ENCODE measurements around the gene SMAGP. TPM values are rescaled to one million over a fixed set of nuclear protein-coding genes. Genes with fewer than 3 reads are reported as not detected.

Gene SMAGP
- total RNA-seq, 3 donors from 2014 or later, result 5.8 to 16.1 (median 15.5) TPM

DNA sequence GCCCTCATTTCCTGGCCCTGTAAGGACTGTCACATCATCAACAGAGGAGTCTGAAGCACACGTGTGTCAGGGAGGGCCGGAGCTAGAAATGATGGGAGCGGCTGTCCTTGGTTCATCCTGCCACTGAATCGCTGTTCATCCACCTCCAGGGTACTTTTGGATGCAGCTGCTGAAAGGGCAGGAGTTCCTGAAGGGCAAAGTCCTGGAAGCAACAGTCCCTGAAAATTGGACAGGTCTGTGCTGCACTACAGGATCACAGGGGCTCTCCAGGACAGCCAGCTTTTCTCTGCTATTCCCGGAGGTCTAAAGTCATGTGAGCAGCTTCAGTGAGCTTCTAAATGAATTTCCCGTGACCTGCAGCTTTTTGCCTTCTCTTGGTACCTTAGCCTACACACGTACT is 70.1 kb downstream of the SMAGP start:
- no peak for DNase-seq (ENCODE audit: low spot score in 2 of 2)
- H3K4me3 ChIP-seq, result no peak overlapping the region
- H3K4me1 ChIP-seq, result no peaks in the 10 kb centered on the region
- no peaks in the 10 kb centered on the region for H3K9me3 ChIP-seq
- no peak for TF ChIP-seq POLR2AphosphoS5 (IDR thresholded peaks at IDR 0.05)
- TF ChIP-seq, protein P1, sequence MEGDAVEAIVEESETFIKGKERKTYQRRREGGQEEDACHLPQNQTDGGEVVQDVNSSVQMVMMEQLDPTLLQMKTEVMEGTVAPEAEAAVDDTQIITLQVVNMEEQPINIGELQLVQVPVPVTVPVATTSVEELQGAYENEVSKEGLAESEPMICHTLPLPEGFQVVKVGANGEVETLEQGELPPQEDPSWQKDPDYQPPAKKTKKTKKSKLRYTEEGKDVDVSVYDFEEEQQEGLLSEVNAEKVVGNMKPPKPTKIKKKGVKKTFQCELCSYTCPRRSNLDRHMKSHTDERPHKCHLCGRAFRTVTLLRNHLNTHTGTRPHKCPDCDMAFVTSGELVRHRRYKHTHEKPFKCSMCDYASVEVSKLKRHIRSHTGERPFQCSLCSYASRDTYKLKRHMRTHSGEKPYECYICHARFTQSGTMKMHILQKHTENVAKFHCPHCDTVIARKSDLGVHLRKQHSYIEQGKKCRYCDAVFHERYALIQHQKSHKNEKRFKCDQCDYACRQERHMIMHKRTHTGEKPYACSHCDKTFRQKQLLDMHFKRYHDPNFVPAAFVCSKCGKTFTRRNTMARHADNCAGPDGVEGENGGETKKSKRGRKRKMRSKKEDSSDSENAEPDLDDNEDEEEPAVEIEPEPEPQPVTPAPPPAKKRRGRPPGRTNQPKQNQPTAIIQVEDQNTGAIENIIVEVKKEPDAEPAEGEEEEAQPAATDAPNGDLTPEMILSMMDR (IDR thresholded peaks at IDR 0.05), result no peak
- TF ChIP-seq POLR2A (IDR thresholded peaks at IDR 0.05), result no peak
- peaks cover 7% of the 10 kb centered on the region for H3K36me3 ChIP-seq
- intact Hi-C loops (cut with DNase I; ENCODE audit: low total_unique reads), result no loop called here
- H3K27me3 ChIP-seq, result no peaks in the 10 kb centered on the region
- no peak overlapping the region for H3K27ac ChIP-seq

DNA sequence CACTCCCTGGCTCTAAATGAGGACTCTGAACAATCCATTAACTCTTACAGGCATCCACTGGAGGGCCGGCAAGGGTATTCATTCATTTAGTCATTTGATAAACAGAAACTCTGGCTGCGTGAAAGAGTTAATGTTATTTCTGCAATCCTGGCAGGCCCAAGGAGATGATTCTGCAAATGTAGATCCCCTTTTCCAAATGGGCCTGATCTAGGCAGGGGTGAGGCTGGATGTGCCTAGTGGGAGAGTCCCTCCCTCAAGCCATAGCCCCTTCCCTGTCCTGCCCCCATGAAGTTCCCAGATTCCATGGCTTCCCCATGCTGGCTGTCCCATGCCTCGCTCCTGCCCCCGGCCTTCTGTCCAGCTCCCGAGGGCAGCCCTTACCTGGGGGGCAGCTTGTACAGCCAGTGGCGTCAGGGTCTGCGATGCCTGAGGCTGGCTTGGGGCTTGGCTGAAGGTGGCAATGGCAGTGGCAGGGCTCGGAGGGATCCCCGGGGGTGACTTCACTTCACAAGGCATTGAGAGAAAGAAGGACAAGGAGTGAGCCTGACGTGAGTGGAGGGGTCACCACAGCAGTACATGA is 70.8 kb downstream of the SMAGP start:
- intact Hi-C loops (cut with DNase I; ENCODE audit: low total_unique reads), result no loop called here
- Histone ChIP-seq H3K27ac (no peak overlapping the region), H3K36me3 (peaks cover 7% of the 10 kb centered on the region), H3K4me3 (no peak overlapping the region), H3K4me1 (no peaks in the 10 kb centered on the region), H3K9me3 (no peaks in the 10 kb centered on the region), H3K27me3 (no peaks in the 10 kb centered on the region)
- TF ChIP-seq, protein P1 (IDR thresholded peaks at IDR 0.05), result no peak
- TF ChIP-seq POLR2A (IDR thresholded peaks at IDR 0.05) (no peak), POLR2AphosphoS5 (IDR thresholded peaks at IDR 0.05) (no peak)
- no peak for DNase-seq (ENCODE audit: low spot score in 2 of 2)

DNA sequence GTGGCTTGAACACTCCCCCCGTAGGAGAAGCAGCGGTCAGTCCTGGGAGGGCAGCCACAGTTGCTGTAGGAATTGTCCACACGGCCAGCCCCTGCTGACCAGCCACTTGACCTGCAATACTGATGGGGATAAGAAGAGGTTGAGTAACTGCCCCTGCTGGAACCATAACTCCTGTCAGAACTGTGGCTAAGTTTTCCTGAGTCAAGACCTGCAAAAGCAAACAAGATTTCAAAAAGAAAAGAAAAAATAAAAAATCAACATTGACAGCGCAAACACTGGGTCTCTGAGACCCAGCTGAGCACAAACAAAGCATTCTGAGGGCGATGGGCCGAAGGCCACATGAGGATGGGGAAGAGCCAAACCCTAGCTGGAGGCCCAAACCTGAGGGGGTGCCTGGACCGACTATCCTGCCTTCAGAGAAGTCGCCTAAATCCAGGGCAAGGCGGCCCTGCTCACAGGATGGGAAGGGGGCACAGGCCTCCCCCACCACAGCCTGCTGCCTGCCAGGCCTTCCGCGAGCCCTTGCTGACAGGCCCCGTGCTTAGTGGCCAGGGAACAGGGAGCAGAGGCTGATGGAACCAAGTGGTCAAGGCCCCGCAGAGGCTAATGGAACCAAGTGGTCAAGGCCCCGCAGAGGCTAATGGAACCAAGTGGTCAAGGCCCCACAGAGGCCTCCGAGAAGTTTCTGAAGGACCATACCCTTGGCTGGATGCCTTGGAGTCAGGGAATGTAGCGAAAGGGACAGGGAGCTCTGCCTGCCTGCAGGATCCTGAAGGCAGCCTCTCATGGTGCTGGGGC is 71.4 kb downstream of the SMAGP start:
- Histone ChIP-seq H3K4me3 (no peak overlapping the region), H3K9me3 (no peaks in the 10 kb centered on the region), H3K27me3 (no peaks in the 10 kb centered on the region), H3K4me1 (no peaks in the 10 kb centered on the region), H3K36me3 (peaks cover 7% of the 10 kb centered on the region), H3K27ac (no peak overlapping the region)
- intact Hi-C loops (cut with DNase I; ENCODE audit: low total_unique reads), result no loop called here
- TF ChIP-seq, protein P1 (IDR thresholded peaks at IDR 0.05), result no peak
- DNase-seq (ENCODE audit: low spot score in 2 of 2), result no peak

DNA sequence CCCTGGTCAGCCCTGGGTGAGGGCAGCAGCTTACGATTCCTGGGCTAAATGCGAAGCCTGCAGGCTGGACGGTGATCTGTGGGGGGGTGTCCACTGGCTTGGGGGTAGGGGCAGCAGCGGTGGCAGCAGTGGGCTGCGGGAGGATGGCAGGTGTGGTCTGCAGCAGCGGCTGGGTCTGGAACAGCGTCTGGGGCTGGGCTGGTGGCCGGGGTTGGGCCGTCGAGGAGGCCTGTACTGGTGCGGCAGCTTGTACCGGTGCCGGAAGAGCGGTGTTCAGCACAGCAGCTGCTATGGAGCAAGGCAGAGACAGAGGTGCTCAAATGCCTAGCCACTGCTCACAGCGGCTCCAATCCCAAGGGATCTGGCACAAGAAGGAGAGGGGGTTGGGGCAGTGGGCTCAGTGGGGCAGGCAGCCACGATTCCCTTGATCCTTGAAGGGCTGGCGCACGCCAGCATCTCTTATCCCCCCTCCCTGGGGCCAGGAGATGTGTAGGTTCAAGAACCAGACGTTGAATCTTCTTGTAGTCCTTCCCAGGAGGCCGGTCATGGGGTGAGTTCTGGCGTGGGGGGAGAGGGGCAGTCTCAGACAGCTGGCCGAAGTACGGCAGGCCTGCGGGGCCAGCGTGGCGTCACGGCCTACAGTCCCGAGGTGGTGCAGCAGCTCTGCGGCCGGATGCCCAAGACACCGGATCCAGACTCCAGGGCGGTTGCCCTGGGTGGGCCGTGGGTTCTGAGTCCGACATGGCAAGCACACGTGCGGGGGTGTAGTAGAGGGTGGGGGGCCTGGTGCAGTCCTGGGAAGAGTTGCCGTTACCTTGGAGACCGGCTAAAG is 72.3 kb downstream of the SMAGP start:
- H3K4me1 ChIP-seq, result no peaks in the 10 kb centered on the region
- intact Hi-C loops (cut with DNase I; ENCODE audit: low total_unique reads), result no loop called here
- TF ChIP-seq, protein P1 (IDR thresholded peaks at IDR 0.05), result no peak
- no peak for TF ChIP-seq POLR2A (IDR thresholded peaks at IDR 0.05)
- no peak for TF ChIP-seq POLR2AphosphoS5 (IDR thresholded peaks at IDR 0.05)
- no peaks in the 10 kb centered on the region for H3K27me3 ChIP-seq
- peaks cover 7% of the 10 kb centered on the region for H3K36me3 ChIP-seq
- no peak overlapping the region for H3K4me3 ChIP-seq
- H3K9me3 ChIP-seq, result no peaks in the 10 kb centered on the region
- DNase-seq (ENCODE audit: low spot score in 2 of 2), result no peak
- no peak overlapping the region for H3K27ac ChIP-seq

DNA sequence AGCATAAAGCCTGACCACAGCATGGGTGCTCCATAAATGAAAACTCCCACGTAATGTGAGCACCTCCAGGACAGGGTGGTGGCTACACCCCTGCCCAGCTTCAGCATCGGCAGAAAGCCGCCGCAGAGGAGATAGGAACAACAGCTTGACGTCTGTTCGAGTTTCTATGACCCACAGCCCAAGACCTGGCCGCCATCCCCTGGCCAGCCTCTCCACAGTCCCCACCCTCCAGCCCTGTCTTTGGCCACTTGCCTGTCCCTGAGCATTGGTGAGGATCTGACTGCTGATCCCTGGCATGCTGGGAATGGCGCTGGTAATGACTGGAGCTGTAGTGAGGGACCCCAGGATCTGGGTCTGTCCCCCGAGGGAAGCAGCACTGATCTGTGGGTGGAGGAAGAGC is 73.7 kb downstream of the SMAGP start:
- TF ChIP-seq, protein P1 (IDR thresholded peaks at IDR 0.05), result no peak
- Histone ChIP-seq H3K9me3 (no peaks in the 10 kb centered on the region), H3K4me1 (no peaks in the 10 kb centered on the region), H3K4me3 (no peak overlapping the region), H3K36me3 (peaks cover 7% of the 10 kb centered on the region), H3K27ac (no peak overlapping the region), H3K27me3 (no peaks in the 10 kb centered on the region)
- intact Hi-C loops (cut with DNase I; ENCODE audit: low total_unique reads), result no loop called here
- DNase-seq (ENCODE audit: low spot score in 2 of 2), result no peak
